ENCODE data around the gene ADORA1.

Gene ADORA1

GRCh38 chr1:203173011-203173555 lies 45.6 kb downstream of the ADORA1 start:
- no peak for DNase-seq (ENCODE audit: low spot score)

DNA sequence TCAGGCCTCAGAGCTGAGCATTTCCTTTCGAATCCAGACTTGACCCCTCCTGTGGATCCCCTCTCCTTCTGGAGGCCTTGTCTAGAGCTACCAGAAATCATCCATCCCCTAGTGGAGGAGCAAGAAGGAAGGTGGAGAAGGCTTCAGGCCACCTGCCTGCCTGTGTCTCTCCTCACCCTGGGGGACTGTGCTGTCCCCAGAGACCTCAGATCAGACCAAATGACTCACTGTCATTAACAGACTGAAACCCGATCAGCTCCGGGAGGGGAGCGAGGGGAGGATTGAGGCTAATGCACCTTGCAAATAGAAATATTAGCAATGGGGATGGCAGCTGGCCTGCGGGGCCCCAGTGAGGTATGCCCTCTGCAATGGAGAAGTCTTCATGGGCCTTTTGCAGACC lies 46.0 kb downstream of the ADORA1 start:
- DNase-seq (ENCODE audit: low spot score): no peak

- DNase-seq (ENCODE audit: low spot score): no peak
Measured at GRCh38 chr1:203174324-203174985, 46.9 kb downstream of the ADORA1 start.

DNA sequence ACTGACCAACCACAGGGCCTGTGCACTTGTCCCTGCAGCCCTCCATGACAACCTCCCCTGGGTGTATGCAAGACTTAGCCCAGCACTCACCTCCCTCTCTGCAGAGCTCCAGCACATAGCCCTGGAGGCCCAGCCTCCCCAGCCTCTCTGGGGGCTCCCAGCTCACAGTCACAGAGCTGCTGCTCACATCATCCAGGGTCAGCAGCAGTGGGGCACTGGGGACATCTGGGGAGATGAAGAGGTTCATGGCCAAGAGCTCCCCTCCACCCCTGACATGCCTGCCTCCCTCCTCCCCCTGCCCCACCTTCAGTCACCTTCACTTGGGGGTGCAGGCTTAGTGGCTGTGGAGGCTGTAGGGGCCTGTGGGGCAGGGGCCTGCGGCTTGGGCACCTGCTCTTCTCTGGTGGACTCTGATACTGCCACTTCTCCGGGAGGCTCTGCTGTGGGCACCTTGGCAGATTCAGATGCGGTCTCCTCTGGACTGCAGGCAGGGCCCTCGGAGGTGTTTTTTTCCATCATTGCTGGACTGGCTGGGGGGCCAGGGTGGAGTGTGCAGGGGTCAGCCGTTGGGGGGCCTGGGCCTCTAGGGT lies 47.8 kb downstream of the ADORA1 start, which contains the start of gene MYBPH:
Gene MYBPH (minus strand): TSS at position 590 of the 590 bp plus-strand sequence. CDS start 71 bp downstream, at position 519.
- no peak for DNase-seq (ENCODE audit: low spot score)

DNA sequence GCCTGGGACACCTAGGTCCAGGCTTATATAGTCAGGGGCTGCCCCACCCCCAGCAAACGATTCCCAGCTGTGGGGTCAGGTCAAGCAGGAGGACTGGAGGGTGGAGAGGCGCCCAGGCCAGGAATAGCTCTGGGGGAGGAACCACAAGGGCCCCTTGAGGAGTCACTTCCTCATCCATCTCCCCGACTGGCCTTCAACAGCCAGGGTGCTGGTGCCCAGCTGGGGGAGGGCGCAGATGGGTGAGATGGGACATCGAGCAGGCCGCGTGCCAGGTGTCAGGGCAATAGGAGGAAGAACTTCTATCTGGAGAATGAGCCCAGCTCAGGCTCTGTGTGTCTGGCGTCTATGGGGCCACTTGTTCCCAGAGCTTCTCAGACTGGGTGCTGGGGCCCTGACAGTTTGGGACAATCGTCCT lies 48.3 kb downstream of the ADORA1 start:
- DNase-seq (ENCODE audit: low spot score): no peak

GRCh38 chr1:203176273-203177035 lies 48.9 kb downstream of the ADORA1 start:
- no peak for DNase-seq (ENCODE audit: low spot score)

DNA sequence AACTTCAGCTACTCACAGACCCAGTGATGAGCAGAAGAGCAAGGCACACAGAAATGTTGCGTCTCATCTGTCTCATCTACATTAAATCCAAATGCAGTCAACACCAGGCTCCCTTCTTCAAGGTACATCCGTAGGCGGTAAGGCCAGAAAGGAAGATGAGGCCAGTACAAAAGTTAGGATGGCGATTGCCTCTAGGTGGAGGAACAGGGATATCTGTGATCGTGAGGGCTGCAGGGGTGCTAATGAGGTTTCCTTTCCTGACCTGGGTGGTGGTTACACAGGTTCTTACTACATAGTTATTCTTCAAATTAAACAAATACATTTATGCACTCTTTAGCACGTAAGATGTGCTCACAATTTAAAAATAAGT lies 49.5 kb downstream of the ADORA1 start:
- no peak for DNase-seq (ENCODE audit: low spot score)

DNA sequence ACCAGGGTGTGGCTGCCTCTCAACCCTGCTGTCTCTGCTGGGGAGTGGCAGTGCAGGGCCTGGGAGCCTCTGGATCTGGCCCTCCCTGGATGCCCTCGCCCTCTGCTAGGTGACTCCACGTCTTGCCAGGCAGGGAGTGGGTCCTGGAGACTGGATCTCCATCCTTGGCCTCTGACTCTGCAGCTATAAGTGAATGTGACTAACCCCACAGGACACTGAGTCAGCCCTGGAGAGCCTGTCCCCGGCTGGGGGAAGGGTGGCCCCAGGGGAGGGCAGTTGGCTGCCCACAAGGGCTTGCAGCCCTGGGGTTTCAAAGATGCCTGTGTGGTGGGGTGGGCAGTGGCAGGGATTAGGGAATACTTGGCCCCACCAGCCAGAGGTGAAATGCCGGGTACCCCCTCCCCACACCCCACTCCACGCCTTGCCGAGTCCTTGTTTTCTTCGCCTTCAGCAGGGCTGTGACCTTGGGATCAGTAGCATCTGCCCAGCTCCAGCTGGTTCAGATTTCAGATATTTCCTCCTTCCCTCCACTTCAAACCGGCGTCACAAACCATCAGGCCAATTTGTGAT lies 50.0 kb downstream of the ADORA1 start:
- DNase-seq (ENCODE audit: low spot score): peak; percentile 77

GRCh38 chr1:203178083-203178482 lies 50.6 kb downstream of the ADORA1 start:
- no peak for DNase-seq (ENCODE audit: low spot score)

- no peak for DNase-seq (ENCODE audit: low spot score)
Measured at GRCh38 chr1:203178821-203179666, 51.5 kb downstream of the ADORA1 start.

DNA sequence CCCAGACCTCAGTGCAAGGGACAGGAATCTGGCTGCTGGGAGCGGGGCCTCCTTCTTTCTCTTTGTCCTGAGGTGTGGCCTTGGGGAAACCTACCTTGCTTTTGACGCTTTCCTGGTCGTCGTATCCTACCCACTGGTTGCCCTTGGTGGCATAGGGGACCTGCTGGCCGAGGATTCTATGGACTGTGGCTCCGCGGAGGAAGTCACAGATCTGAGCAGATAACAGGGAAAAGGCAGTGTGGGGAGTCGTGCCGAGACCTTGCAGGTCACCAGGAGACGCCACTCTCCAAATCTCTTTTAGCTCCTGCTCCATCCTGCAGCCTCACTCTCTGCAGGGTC lies 52.1 kb downstream of the ADORA1 start:
- no peak for DNase-seq (ENCODE audit: low spot score)

DNA sequence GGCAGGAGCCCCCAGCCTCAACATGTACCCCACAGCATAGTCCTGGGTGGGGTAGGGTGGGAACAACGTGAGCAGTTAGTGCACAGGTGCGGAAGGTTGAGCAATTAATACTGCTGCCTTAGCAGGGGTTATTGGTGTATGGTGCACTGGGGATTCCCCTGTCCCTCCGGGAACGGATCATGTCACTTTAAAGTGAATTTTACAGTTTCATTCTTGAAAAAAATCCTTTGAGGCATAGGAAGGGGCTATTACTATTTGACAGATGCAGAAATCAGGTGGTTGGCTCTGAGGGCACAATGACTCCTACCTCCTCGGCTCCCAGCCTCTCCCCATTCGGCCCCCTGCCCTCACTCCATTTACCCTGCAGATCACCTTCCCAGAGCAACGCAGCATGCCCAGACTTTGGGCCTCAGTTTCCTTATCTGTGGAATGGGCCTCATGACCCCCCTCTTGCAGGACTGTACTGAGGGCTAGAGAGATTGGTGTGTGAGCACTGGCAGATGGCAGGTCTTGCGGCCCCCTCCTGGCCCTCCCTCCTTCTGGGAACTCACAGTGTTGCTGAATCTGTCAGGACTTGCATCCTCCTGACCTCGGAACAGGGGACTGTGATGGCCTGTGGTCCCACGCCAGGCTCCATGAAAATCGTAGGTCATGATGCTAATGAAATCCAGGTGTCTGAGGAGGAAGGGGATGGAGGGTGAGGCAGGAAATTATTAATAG lies 53.2 kb downstream of the ADORA1 start:
- DNase-seq (ENCODE audit: low spot score): no peak

DNA sequence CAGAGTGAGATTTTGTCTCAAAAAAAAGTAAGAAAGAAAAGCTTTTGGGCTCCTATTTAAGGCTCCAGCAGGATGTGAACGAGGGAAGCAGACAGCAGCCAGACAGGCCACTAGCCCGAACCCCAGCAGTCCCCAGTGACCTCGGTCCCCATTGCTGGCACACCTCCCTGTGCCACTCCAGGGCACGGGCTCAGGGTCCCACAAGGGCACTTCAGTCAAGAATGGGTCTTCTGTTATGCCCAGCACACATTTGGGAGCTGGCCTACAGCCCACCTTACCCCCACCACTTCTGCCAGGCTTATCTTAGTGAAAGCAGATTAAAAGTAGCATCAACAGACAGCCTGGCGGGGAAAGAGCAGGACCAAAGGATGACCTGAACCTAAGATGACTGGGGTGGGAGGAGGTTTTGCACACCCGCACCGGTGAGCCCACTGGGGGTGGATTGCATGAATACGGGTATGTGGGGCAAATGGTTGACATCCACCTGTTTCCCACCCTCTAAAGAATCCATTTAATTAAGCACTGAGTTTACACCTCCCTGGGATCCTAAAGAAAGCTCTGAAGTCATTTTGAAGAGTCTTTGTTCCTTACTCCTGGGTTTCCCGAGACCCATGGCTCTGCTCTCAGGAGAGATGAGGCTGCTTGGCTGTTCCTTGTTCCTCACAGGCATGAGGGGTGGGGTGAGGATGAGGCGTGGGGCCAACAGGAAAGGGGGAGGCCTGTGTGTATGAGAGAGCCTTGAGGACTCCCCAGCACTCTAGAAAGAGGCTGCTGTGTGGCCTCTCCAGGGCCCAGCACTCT lies 54.3 kb downstream of the ADORA1 start:
- DNase-seq (ENCODE audit: low spot score): no peak

DNA sequence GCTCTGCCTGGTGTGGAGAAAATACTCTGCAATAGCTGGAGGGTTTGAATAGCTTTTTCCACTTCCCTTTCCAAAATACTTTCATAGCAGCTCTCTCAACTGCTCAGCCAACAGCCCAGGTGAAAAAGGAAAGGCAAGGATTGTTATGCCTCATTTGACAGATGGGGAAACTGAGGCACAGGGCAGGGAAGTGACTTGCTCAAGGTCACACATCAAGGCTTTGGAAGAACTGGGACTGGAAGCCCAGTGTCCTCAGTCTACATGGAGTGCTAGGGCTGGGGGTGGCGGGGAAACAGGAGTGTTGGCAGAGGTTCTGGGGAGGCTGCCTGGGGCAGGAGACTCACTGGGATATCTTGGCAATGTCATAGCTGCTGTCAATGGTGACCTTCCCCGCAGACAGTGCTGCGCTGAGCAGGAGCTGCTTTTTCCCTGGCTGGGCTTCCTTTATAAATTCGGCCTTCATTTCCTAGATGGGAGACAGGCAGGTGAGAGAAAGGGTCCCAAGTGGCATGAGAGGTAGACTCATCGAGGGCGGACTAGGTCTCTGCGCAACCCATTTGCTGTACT lies 54.9 kb downstream of the ADORA1 start:
- DNase-seq (ENCODE audit: low spot score): no peak

GRCh38 chr1:203183828-203184227 lies 56.3 kb downstream of the ADORA1 start:
- DNase-seq (ENCODE audit: low spot score): no peak

DNA sequence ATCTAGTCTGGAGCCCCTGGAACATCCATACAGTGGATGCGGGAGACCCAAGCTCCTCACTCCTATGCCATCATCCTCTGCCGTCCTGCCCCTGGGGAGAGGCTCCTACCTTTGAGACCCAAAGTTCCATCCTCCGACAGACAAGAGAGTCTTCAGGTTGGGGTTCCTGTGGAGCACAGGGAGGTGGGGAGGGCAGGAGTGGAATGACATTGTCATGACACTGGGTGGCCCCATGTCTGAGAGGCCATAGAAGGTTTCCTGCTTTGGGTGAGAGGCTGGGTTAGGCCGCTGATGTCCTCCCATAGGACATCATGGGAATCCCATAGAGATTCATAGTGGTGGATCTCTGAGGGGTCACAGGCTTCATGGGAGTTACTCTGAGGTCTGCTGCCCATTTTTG lies 56.9 kb downstream of the ADORA1 start:
- no peak for DNase-seq (ENCODE audit: low spot score)

GRCh38 chr1:203185061-203185461 lies 57.5 kb downstream of the ADORA1 start:
- no peak for DNase-seq (ENCODE audit: low spot score)

GRCh38 chr1:203185585-203185984 lies 58.1 kb downstream of the ADORA1 start:
- DNase-seq (ENCODE audit: low spot score): no peak

GRCh38 chr1:203186091-203186445 lies 58.5 kb downstream of the ADORA1 start:
- no peak for DNase-seq (ENCODE audit: low spot score)
